ENCODE data around the gene TCF4. TPM values are rescaled to one million over a fixed set of nuclear protein-coding genes. Genes with fewer than 3 reads are reported as not detected.

The TCF4 gene
- total RNA-seq, 2 experiments from 2014 or later: 0.75 to 1.4 TPM

- Mint-ChIP-seq H3K27ac (no peak overlapping the region), H3K36me3 (no peaks in the 10 kb centered on the region), H3K4me1 (no peaks in the 10 kb centered on the region), H3K4me3 (no peak overlapping the region), H3K9me3 (no peaks in the 10 kb centered on the region), H3K27me3 (peaks cover 4% of the 10 kb centered on the region)
- POLR2A ChIA-PET: no interaction called here
- DNase-seq: no peak
- ATAC-seq (ENCODE audit: low read depth): no peak
Measured at GRCh38 chr18:55577812-55578539, 10.0 kb downstream of the TCF4 start.

GRCh38 chr18:55576001-55576400 is 12.0 kb downstream of the TCF4 start:
- H3K4me3 Mint-ChIP-seq: no peak overlapping the region
- no peak for DNase-seq
- ATAC-seq (ENCODE audit: low read depth): no peak
- POLR2A ChIA-PET: no interaction called here
- H3K27ac Mint-ChIP-seq: no peak overlapping the region
- H3K36me3 Mint-ChIP-seq: no peaks in the 10 kb centered on the region
- H3K4me1 Mint-ChIP-seq: no peaks in the 10 kb centered on the region
- no peaks in the 10 kb centered on the region for H3K9me3 Mint-ChIP-seq
- peaks cover 2% of the 10 kb centered on the region for H3K27me3 Mint-ChIP-seq

- POLR2A ChIA-PET: no interaction called here
- ATAC-seq (ENCODE audit: low read depth): no peak
- no peak for DNase-seq
- H3K4me3 Mint-ChIP-seq: no peak overlapping the region
- H3K4me1 Mint-ChIP-seq: no peaks in the 10 kb centered on the region
- no peak overlapping the region for H3K27ac Mint-ChIP-seq
- H3K36me3 Mint-ChIP-seq: no peaks in the 10 kb centered on the region
- peaks cover 2% of the 10 kb centered on the region for H3K27me3 Mint-ChIP-seq
- no peaks in the 10 kb centered on the region for H3K9me3 Mint-ChIP-seq
Measured at GRCh38 chr18:55575066-55575465, 12.9 kb downstream of the TCF4 start.

GRCh38 chr18:55573386-55573785 is 14.6 kb downstream of the TCF4 start:
- Mint-ChIP-seq H3K4me1 (no peaks in the 10 kb centered on the region), H3K9me3 (no peaks in the 10 kb centered on the region), H3K36me3 (no peaks in the 10 kb centered on the region), H3K4me3 (no peak overlapping the region), H3K27me3 (peaks cover 2% of the 10 kb centered on the region), H3K27ac (no peak overlapping the region)
- DNase-seq: no peak
- POLR2A ChIA-PET: no interaction called here
- ATAC-seq (ENCODE audit: low read depth): no peak

- H3K36me3 Mint-ChIP-seq: no peaks in the 10 kb centered on the region
- ATAC-seq (ENCODE audit: low read depth): no peak
Measured at GRCh38 chr18:55570966-55571365, 17.0 kb downstream of the TCF4 start.

GRCh38 chr18:55566456-55566935 is 21.5 kb downstream of the TCF4 start:
- ATAC-seq (ENCODE audit: low read depth): no peak
- DNase-seq: no peak
- Mint-ChIP-seq H3K27me3 (no peaks in the 10 kb centered on the region), H3K4me3 (no peak overlapping the region), H3K27ac (no peak overlapping the region), H3K9me3 (no peaks in the 10 kb centered on the region), H3K36me3 (no peaks in the 10 kb centered on the region), H3K4me1 (no peaks in the 10 kb centered on the region)
- POLR2A ChIA-PET: no interaction called here

More at GRCh38 chr18:55570966-55571365, 17.0 kb downstream of the TCF4 start:
- Mint-ChIP-seq H3K4me3 (no peak overlapping the region), H3K9me3 (no peaks in the 10 kb centered on the region), H3K4me1 (no peaks in the 10 kb centered on the region), H3K27me3 (peaks cover 2% of the 10 kb centered on the region), H3K27ac (no peak overlapping the region)
- no peak for DNase-seq
- POLR2A ChIA-PET: no interaction called here

GRCh38 chr18:55559739-55560138 is 28.3 kb downstream of the TCF4 start:
- H3K4me1 Mint-ChIP-seq: no peaks in the 10 kb centered on the region
- peaks cover 2% of the 10 kb centered on the region for H3K9me3 Mint-ChIP-seq
- no peaks in the 10 kb centered on the region for H3K36me3 Mint-ChIP-seq
- POLR2A ChIA-PET: no interaction called here
- DNase-seq (no peak), ATAC-seq (ENCODE audit: low read depth) (no peak)
- H3K27me3 Mint-ChIP-seq: no peaks in the 10 kb centered on the region
- H3K27ac Mint-ChIP-seq: no peak overlapping the region
- no peak overlapping the region for H3K4me3 Mint-ChIP-seq

- Mint-ChIP-seq H3K27ac (no peak overlapping the region), H3K4me1 (no peaks in the 10 kb centered on the region), H3K4me3 (no peak overlapping the region), H3K36me3 (no peaks in the 10 kb centered on the region), H3K27me3 (no peaks in the 10 kb centered on the region), H3K9me3 (peaks cover 2% of the 10 kb centered on the region)
- ATAC-seq (ENCODE audit: low read depth) (no peak), DNase-seq (no peak)
- POLR2A ChIA-PET: no interaction called here
Measured at GRCh38 chr18:55557211-55557610, 30.8 kb downstream of the TCF4 start.

- ATAC-seq (ENCODE audit: low read depth): no peak
- Mint-ChIP-seq H3K36me3 (no peaks in the 10 kb centered on the region), H3K27me3 (peaks cover 1% of the 10 kb centered on the region), H3K4me3 (no peak overlapping the region), H3K4me1 (no peaks in the 10 kb centered on the region), H3K9me3 (no peaks in the 10 kb centered on the region), H3K27ac (no peak overlapping the region)
- POLR2A ChIA-PET: no interaction called here
- no peak for DNase-seq
Measured at GRCh38 chr18:55555395-55556027, 32.5 kb downstream of the TCF4 start.

GRCh38 chr18:55552526-55553189 is 35.3 kb downstream of the TCF4 start:
- H3K36me3 Mint-ChIP-seq: no peaks in the 10 kb centered on the region
- no peak overlapping the region for H3K27ac Mint-ChIP-seq
- POLR2A ChIA-PET: no interaction called here
- H3K4me1 Mint-ChIP-seq: no peaks in the 10 kb centered on the region
- no peak for ATAC-seq (ENCODE audit: low read depth)
- no peak overlapping the region for H3K4me3 Mint-ChIP-seq
- DNase-seq: no peak
- H3K9me3 Mint-ChIP-seq: no peaks in the 10 kb centered on the region
- peaks cover 1% of the 10 kb centered on the region for H3K27me3 Mint-ChIP-seq

GRCh38 chr18:55551227-55551626 is 36.8 kb downstream of the TCF4 start:
- H3K36me3 Mint-ChIP-seq: no peaks in the 10 kb centered on the region
- H3K27ac Mint-ChIP-seq: no peak overlapping the region

GRCh38 chr18:55550471-55550870 is 37.5 kb downstream of the TCF4 start:
- Mint-ChIP-seq H3K27me3 (peaks cover 1% of the 10 kb centered on the region), H3K36me3 (no peaks in the 10 kb centered on the region), H3K9me3 (no peaks in the 10 kb centered on the region), H3K4me1 (no peaks in the 10 kb centered on the region), H3K27ac (no peak overlapping the region), H3K4me3 (no peak overlapping the region)
- DNase-seq (no peak), ATAC-seq (ENCODE audit: low read depth) (no peak)
- POLR2A ChIA-PET: no interaction called here

More at GRCh38 chr18:55551227-55551626, 36.8 kb downstream of the TCF4 start:
- H3K4me1 Mint-ChIP-seq: no peaks in the 10 kb centered on the region
- H3K27me3 Mint-ChIP-seq: peaks cover 1% of the 10 kb centered on the region
- POLR2A ChIA-PET: no interaction called here
- DNase-seq (no peak), ATAC-seq (ENCODE audit: low read depth) (no peak)
- H3K4me3 Mint-ChIP-seq: no peak overlapping the region
- H3K9me3 Mint-ChIP-seq: no peaks in the 10 kb centered on the region

- H3K4me3 Mint-ChIP-seq: no peak overlapping the region
- H3K36me3 Mint-ChIP-seq: no peaks in the 10 kb centered on the region
- H3K27ac Mint-ChIP-seq: no peak overlapping the region
- no peak for DNase-seq
- no peaks in the 10 kb centered on the region for H3K9me3 Mint-ChIP-seq
- H3K27me3 Mint-ChIP-seq: peaks cover 1% of the 10 kb centered on the region
- ATAC-seq (ENCODE audit: low read depth): no peak
- POLR2A ChIA-PET: no interaction called here
- no peaks in the 10 kb centered on the region for H3K4me1 Mint-ChIP-seq
Measured at GRCh38 chr18:55549474-55550104, 38.4 kb downstream of the TCF4 start.

- Mint-ChIP-seq H3K4me1 (no peaks in the 10 kb centered on the region), H3K36me3 (no peaks in the 10 kb centered on the region), H3K27me3 (peaks cover 4% of the 10 kb centered on the region), H3K27ac (no peak overlapping the region), H3K4me3 (no peak overlapping the region), H3K9me3 (no peaks in the 10 kb centered on the region)
- ATAC-seq (ENCODE audit: low read depth) (no peak), DNase-seq (no peak)
- POLR2A ChIA-PET: no interaction called here
Measured at GRCh38 chr18:55547705-55548056, 40.3 kb downstream of the TCF4 start.

Measured in activated naive CD8-positive, alpha-beta T cell treated with anti-CD3 and anti-CD28 coated beads, Interleukin-2, amount 10 ng/mL, durations not matched to agents 7 days and 5 days (primary cell).